Hindlimb muscle (tissue), 1 donor: Measurements from ENCODE around the gene HTR1D. TPM values are rescaled to one million over a fixed set of nuclear protein-coding genes. Genes with fewer than 3 reads are reported as not detected.

Experiments
- DNase-seq: peaks from one replicate; pipeline ENCODE4 v3.0.0-alpha.2; 2013
- polyA plus RNA-seq: library from polyadenylated mRNA; unstranded; fragments of 120-200 nt; gene quantifications from one replicate; pipeline ENCODE4 v1.2.1, GENCODE V29; 2013; ENCODE audit not compliant: insufficient read length

HTR1D gene
- polyA plus RNA-seq, 1 donor = 0.09 TPM

- peak; percentile 55 for DNase-seq
Observed at GRCh38 chr1:23184212-23184934, 32.9 kb downstream of the HTR1D start.

- DNase-seq = no peak
Observed at GRCh38 chr1:23179862-23180261, 37.4 kb downstream of the HTR1D start.

GRCh38 chr1:23178950-23179349 is 38.4 kb downstream of the HTR1D start:
- no peak for DNase-seq

GRCh38 chr1:23178414-23178813 is 38.9 kb downstream of the HTR1D start:
- no peak for DNase-seq

GRCh38 chr1:23177438-23178380 is 39.6 kb downstream of the HTR1D start:
- DNase-seq = peak; percentile 74

- DNase-seq = no peak
Observed at GRCh38 chr1:23177031-23177430, 40.3 kb downstream of the HTR1D start.

- DNase-seq = no peak
Observed at GRCh38 chr1:23174426-23175110, 42.7 kb downstream of the HTR1D start.

- DNase-seq = no peak
Observed at GRCh38 chr1:23171181-23171755, 46.0 kb downstream of the HTR1D start.

GRCh38 chr1:23169727-23170335 is 47.5 kb downstream of the HTR1D start:
- peak; percentile 55 for DNase-seq

GRCh38 chr1:23169195-23169575 is 48.1 kb downstream of the HTR1D start:
- DNase-seq = no peak

GRCh38 chr1:23168445-23169194 is 48.7 kb downstream of the HTR1D start, which contains the start of gene LUZP1:
LUZP1 (minus strand) TSS chr1:23168856.
- DNase-seq = peak; percentile 89

- DNase-seq = no peak
Observed at GRCh38 chr1:23168079-23168444, 49.2 kb downstream of the HTR1D start.

GRCh38 chr1:23167353-23168078 is 49.8 kb downstream of the HTR1D start:
- peak; percentile 49 for DNase-seq

GRCh38 chr1:23166854-23167253 is 50.4 kb downstream of the HTR1D start:
- no peak for DNase-seq

- no peak for DNase-seq
Observed at GRCh38 chr1:23163395-23163794, 53.9 kb downstream of the HTR1D start.

GRCh38 chr1:23159963-23160877 is 57.1 kb downstream of the HTR1D start:
- DNase-seq = no peak

- DNase-seq = no peak
Observed at GRCh38 chr1:23156940-23157339, 60.4 kb downstream of the HTR1D start.

GRCh38 chr1:23152966-23153684 is 64.2 kb downstream of the HTR1D start:
- DNase-seq = no peak

GRCh38 chr1:23150742-23151141 is 66.6 kb downstream of the HTR1D start:
- DNase-seq = no peak
